NCI-H2196 treated with DMSO at 0.1 percent for 48 hours (cell line): ENCODE results near the gene AGR2.

ENCODE experiments used
- DNase-seq: peaks from one replicate; lab custom pipeline; 2025; ENCODE audit not compliant: unreplicated experiment; lab: John Stamatoyannopoulos, UW

The AGR2 gene

GRCh38 chr7:16743236-16743635, 61.6 kb downstream of the AGR2 start:
- no peak for DNase-seq

GRCh38 chr7:16742547-16742946, 62.3 kb downstream of the AGR2 start:
- DNase-seq = no peak
